Right atrium auricular region (tissue), 2 donors: ENCODE measurements around the gene STAT6. TPM values are rescaled to one million over a fixed set of nuclear protein-coding genes. Genes with fewer than 3 reads are reported as not detected.

Experiments used
- DNase-seq: peaks from one replicate; pipeline ENCODE4 v3.0.0-alpha.2; 2019; ENCODE audit warnings: low spot score
- H3K27ac ChIP-seq, 2 donors: fragments of 200-600 bp; sonication (generic); 1 replicate in 1 of 2; 2 replicates in 1 of 2; pipeline ENCODE4 v1.5.1; 2016 to 2019
- H3K27me3 ChIP-seq, 2 donors: fragments of 200-600 bp; sonication (generic); one replicate each; pipeline versions ENCODE4 v1.5.1 to v1.6.0; 2017 to 2019
- H3K36me3 ChIP-seq: fragments of 200-600 bp; sonication (generic); one replicate; pipeline ENCODE4 v1.5.1; 2016
- H3K4me1 ChIP-seq, 2 donors: fragments of 200-600 bp; sonication (generic); one replicate each; pipeline versions ENCODE4 v1.5.1 to v1.6.0; 2017 to 2019
- H3K4me3 ChIP-seq, 2 donors: fragments of 200-600 bp; sonication (generic); 1 replicate in 1 of 2; 2 replicates in 1 of 2; pipeline ENCODE4 v1.5.1; 2017 to 2019; ENCODE audit warnings: mild to moderate bottlenecking in 1 of 2, moderate library complexity in 1 of 2
- H3K9me3 ChIP-seq, 2 donors: fragments of 200-600 bp; sonication (generic); one replicate each; pipeline ENCODE4 v1.5.1; 2019
- CTCF ChIP-seq, 2 donors: fragments of 200-600 bp; sonication (generic); IDR thresholded peaks; one replicate each; pipeline ENCODE4 v1.5.1; 2019; ENCODE audit warnings: antibody characterized with exemption in 2 of 2
- total RNA-seq, 2 donors: library from RNA; depleted of rRNA; stranded (reverse); fragments of >200 nt; gene quantifications; one replicate each; pipeline ENCODE4 v1.1.0, GENCODE V29; 2016

The STAT6 gene
- total RNA-seq, 2 donors from 2014 or later, result 34.3 to 64.3 TPM

GRCh38 chr12:57142727-57143126, 31.6 kb upstream of the STAT6 start:
- Histone ChIP-seq H3K4me1 (peaks cover 0 to 75% of the 10 kb centered on the region in 2 donors), H3K4me3 (no peak overlapping the region), H3K27me3 (no peaks in the 10 kb centered on the region), H3K36me3 (peaks cover 81% of the 10 kb centered on the region), H3K9me3 (no peaks in the 10 kb centered on the region), H3K27ac (peak overlapping the region; percentile 48 to 52)
- no peak for DNase-seq
- TF ChIP-seq CTCF (IDR thresholded peaks at IDR 0.05), result no peak

DNA sequence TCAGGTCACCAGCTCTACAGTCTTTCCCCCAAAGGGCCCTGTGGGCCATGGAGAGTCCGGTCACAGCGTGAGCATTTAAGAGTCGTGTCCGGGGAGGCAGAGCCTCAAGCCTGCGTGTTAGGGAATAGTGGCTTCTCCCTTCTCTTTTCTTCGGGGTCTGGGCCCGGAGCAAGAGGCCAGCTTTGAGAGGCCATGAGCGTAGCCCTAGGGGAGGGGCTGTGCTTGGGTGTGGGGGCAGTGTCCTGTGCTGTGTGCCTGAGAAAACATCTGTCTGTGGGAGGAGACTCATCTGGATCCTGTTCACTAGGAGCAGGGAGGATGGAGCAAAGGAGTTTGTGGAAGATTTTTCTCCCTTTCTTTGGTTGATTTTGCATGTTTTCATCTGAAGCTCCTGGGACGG, 31.0 kb upstream of the STAT6 start:
- no peak for TF ChIP-seq CTCF (IDR thresholded peaks at IDR 0.05)
- Histone ChIP-seq H3K4me1 (peaks cover 0 to 75% of the 10 kb centered on the region in 2 donors), H3K9me3 (no peaks in the 10 kb centered on the region), H3K36me3 (peaks cover 75% of the 10 kb centered on the region), H3K27me3 (no peaks in the 10 kb centered on the region), H3K27ac (peak overlapping the region; percentile 32 to 52), H3K4me3 (no peak overlapping the region)
- DNase-seq, result no peak

GRCh38 chr12:57141249-57141648, 30.1 kb upstream of the STAT6 start:
- Histone ChIP-seq H3K9me3 (no peaks in the 10 kb centered on the region), H3K27ac (peak overlapping the region in 1 of 2 donors; percentile 52), H3K4me3 (no peak overlapping the region), H3K36me3 (peaks cover 71% of the 10 kb centered on the region), H3K4me1 (peaks cover 0 to 74% of the 10 kb centered on the region in 2 donors), H3K27me3 (no peaks in the 10 kb centered on the region)
- DNase-seq, result no peak
- no peak for TF ChIP-seq CTCF (IDR thresholded peaks at IDR 0.05)

- H3K27ac ChIP-seq, result peak overlapping the region in 1 of 2 donors; percentile 60
- peaks cover 0 to 74% of the 10 kb centered on the region in 2 donors for H3K4me1 ChIP-seq
- H3K4me3 ChIP-seq, result no peak overlapping the region
- H3K9me3 ChIP-seq, result no peaks in the 10 kb centered on the region
- DNase-seq, result no peak
- H3K27me3 ChIP-seq, result no peaks in the 10 kb centered on the region
- no peak for TF ChIP-seq CTCF (IDR thresholded peaks at IDR 0.05)
- H3K36me3 ChIP-seq, result peaks cover 59% of the 10 kb centered on the region
Measured at GRCh38 chr12:57139796-57140649, 28.9 kb upstream of the STAT6 start.

- Histone ChIP-seq H3K4me1 (peaks cover 0 to 86% of the 10 kb centered on the region in 2 donors), H3K9me3 (no peaks in the 10 kb centered on the region), H3K27me3 (no peaks in the 10 kb centered on the region), H3K27ac (peak overlapping the region; percentile 39 to 60), H3K36me3 (peaks cover 46% of the 10 kb centered on the region), H3K4me3 (no peak overlapping the region)
- TF ChIP-seq CTCF (IDR thresholded peaks at IDR 0.05), result no peak
- DNase-seq, result peak; percentile 91
Measured at GRCh38 chr12:57138526-57139272, 27.5 kb upstream of the STAT6 start.
